ENCODE data around the gene WDR33. TPM values are rescaled to one million over a fixed set of nuclear protein-coding genes. Genes with fewer than 3 reads are reported as not detected.

Gene WDR33
- total and polyA plus RNA-seq, 9 of the 15 experiments (the other 6 are each of a cell fraction or from before 2014, with no cell fraction given): 24.2 to 57.4 (median 38.4) TPM

GRCh38 chr2:127680706-127681287 lies 130.2 kb downstream of the WDR33 start (continued):
- TF ChIP-seq DACH1 (IDR thresholded peaks at IDR 0.05; ENCODE audit: partially characterized antibody): no peak

DNA sequence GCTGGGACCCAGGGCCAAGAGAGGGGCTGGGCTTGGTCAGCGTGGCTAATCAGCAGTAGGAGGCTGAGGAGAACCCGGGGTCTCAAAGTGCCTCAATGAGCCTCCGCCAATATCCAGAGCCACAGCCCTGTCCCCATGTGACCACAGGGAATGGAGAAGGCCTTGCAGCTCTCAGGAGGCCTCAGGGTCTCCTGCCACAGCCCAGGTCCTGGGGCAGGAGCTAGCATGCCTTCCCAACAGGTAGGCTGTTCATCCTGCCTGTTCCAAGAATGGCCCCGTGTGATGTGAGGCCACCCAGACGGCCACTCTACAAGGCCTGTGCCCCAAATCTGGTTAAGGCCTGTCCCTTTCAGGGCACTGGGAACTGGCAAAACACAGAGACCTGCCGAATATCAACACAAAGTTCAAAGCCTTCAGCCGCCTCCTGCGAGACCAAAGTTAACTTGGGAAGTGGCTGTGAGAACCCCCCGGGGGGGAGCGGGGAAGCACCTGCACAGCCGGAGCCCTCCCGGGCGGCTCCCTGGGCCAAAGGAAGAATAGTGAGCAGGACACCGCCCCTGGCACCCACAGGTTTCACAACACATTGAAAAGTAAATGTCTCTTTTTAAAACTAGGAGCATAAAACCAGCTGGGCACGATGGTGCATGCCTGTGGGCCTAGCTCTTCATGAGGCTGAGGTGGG lies 131.2 kb downstream of the WDR33 start:
- in situ Hi-C loops (cut with MboI) (no loop called here), intact Hi-C loops (cut with micrococcal nuclease) (no loop called here)
- WGBS (ENCODE audit: insufficient coverage, low coverage, missing lambda C conversion rate): 9% methylated on average over 14 of the region's 15 CpGs
- H3K27ac ChIP-seq (ENCODE audit: extremely low read depth, low read depth, low read length): no peak overlapping the region
- H3K4me1 ChIP-seq (replicated peaks in 1 of 2; ENCODE audit: control insufficient read depth in 2 of 2, insufficient read depth in 2 of 2, low read length in 2 of 2): peaks cover 0 to 15% of the 10 kb centered on the region in 2 experiments; a peak in 3 of 5 replicates
- ATAC-seq: no peak
- ChIA-PET POLR2A (no interaction called here), CTCF (ENCODE audit: low intra/inter-chr PET ratio) (no interaction called here)
- H3K9ac ChIP-seq (ENCODE audit: insufficient read depth in 1 of 2, low read depth in 2 of 2, low read length in 2 of 2): no peak overlapping the region
- H3K79me2 ChIP-seq (ENCODE audit: control insufficient read depth, insufficient read depth, low read length): no peaks in the 10 kb centered on the region
- H3K4me3 ChIP-seq: no peak overlapping the region
- no peak overlapping the region for H2AFZ ChIP-seq (ENCODE audit: low read depth, low read length)
- no peak overlapping the region for H3K4me2 ChIP-seq (ENCODE audit: insufficient read depth, low read length)
- BruUV-seq (replicated peaks): no TSS peak
- H3K9me3 ChIP-seq (replicated peaks; ENCODE audit: control insufficient read depth, insufficient read depth, low read depth, low read length): no peaks in the 10 kb centered on the region
- no peak for FAIRE-seq
- H3K27me3 ChIP-seq (ENCODE audit: control insufficient read depth in 2 of 2, insufficient read depth in 2 of 2, low read length in 2 of 2): peaks cover 42 to 65% of the 10 kb centered on the region in 2 experiments
- no peaks in the 10 kb centered on the region for H3K9me1 ChIP-seq (ENCODE audit: control insufficient read depth, insufficient read depth, low read length)
- peaks cover 6% of the 10 kb centered on the region; the same call in 1 of the 2 replicates for H4K20me1 ChIP-seq (replicated peaks; ENCODE audit: control insufficient read depth, insufficient read depth, low read length)
- no peaks in the 10 kb centered on the region for H3K36me3 ChIP-seq (ENCODE audit: control insufficient read depth, insufficient read depth, low read length)
- no peak for DNase-seq (ENCODE audit: extremely low read depth in 1 of 4, low spot score in 3 of 4)
- no peak for TF ChIP-seq NUFIP1 (IDR thresholded peaks at IDR 0.05; ENCODE audit: partially characterized antibody)
- TF ChIP-seq, protein P1, sequence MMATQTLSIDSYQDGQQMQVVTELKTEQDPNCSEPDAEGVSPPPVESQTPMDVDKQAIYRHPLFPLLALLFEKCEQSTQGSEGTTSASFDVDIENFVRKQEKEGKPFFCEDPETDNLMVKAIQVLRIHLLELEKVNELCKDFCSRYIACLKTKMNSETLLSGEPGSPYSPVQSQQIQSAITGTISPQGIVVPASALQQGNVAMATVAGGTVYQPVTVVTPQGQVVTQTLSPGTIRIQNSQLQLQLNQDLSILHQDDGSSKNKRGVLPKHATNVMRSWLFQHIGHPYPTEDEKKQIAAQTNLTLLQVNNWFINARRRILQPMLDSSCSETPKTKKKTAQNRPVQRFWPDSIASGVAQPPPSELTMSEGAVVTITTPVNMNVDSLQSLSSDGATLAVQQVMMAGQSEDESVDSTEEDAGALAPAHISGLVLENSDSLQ (IDR thresholded peaks at IDR 0.05): no peak
- TF ChIP-seq MYC (IDR thresholded peaks at IDR 0.05; ENCODE audit: low read depth, low read length): no peak
- no peak for TF ChIP-seq MYC (CRISPR knock-in tag; IDR thresholded peaks at IDR 0.05; ENCODE audit: borderline replicate concordance, low read depth)
- TF ChIP-seq RNF2 (IDR thresholded peaks at IDR 0.05): no peak
- no peak for TF ChIP-seq RBM15 (IDR thresholded peaks at IDR 0.05; ENCODE audit: insufficient read depth, low read length)
- TF ChIP-seq ZNF511 (CRISPR knock-in tag; IDR thresholded peaks at IDR 0.05): no peak
- no peak for TF ChIP-seq CTBP1 (IDR thresholded peaks at IDR 0.05; ENCODE audit: borderline replicate concordance)
- TF ChIP-seq NFXL1 (CRISPR knock-in tag; IDR thresholded peaks at IDR 0.05): no peak
- TF ChIP-seq AFF4 (CRISPR knock-in tag; IDR thresholded peaks at IDR 0.05): no peak
- TF ChIP-seq NR2F6 (CRISPR knock-in tag; IDR thresholded peaks at IDR 0.05): no peak
- no peak for TF ChIP-seq ESRRB (CRISPR knock-in tag; IDR thresholded peaks at IDR 0.05; ENCODE audit: borderline replicate concordance)
- no peak for TF ChIP-seq ZNF507 (tag; conservative IDR thresholded peaks at IDR 0.05)
- no peak for TF ChIP-seq ZNF263 (CRISPR knock-in tag; IDR thresholded peaks at IDR 0.05; ENCODE audit: borderline replicate concordance)
